ENCODE measurements around the gene ZNF512B.

DNA sequence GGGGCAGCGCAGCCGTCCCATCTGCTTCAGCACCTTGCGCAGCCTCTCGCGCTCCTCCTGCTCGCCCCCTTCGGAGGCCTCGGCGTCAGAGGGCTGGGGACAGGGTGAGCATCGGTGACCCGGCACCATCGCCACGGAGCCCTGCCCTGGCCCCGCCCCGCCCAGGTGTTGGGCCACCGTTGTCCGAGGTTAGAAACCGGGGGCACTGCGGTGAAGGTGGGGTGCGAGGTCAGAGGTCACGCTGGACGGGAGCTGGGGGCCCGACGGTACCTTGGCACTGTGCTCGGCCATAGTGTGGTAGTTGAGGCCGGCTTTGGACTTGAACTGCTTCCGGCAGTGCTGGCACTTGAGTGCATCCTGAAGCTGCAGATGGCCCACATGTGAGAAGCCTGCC lies 6.4 kb downstream of the ZNF512B start:
- TF ChIP-seq POLR2AphosphoS5 (IDR thresholded peaks at IDR 0.05; ENCODE audit: low read depth, low read length) (no peak), POLR2A (IDR thresholded peaks at IDR 0.05; ENCODE audit: low read depth, low read length) (no peak), TAF1 (IDR thresholded peaks at IDR 0.05; ENCODE audit: low read depth, low read length) (no peak), POU2F2 (IDR thresholded peaks at IDR 0.05; ENCODE audit: low read depth, low read length) (no peak), PAX5 (IDR thresholded peaks at IDR 0.05; ENCODE audit: insufficient read depth, low read length, severe bottlenecking) (no peak)
